ENCODE data around the gene ITGBL1. TPM values are rescaled to one million over a fixed set of nuclear protein-coding genes. Genes with fewer than 3 reads are reported as not detected.

The ITGBL1 gene
- polyA plus RNA-seq, 3 donors = not detected

- Mint-ChIP-seq H3K4me1 (no peaks in the 10 kb centered on the region), H3K36me3 (no peaks in the 10 kb centered on the region)
- H3K79me2 ChIP-seq (ENCODE audit: insufficient read depth, low read length) = no peaks in the 10 kb centered on the region
Measured at GRCh38 chr13:101475536-101475935, 23.1 kb downstream of the ITGBL1 start.

GRCh38 chr13:101481421-101481820, 28.9 kb downstream of the ITGBL1 start:
- H3K4me1 ChIP-seq (ENCODE audit: control insufficient read depth in 1 of 2, insufficient read depth in 2 of 2, low read length in 2 of 2) = no peaks in the 10 kb centered on the region
- Mint-ChIP-seq H3K36me3 (no peaks in the 10 kb centered on the region), H3K27me3 (ENCODE audit: low read depth in 3 of 3) (peaks cover 0 to 3% (median 0%) of the 10 kb centered on the region in 3 donors), H3K27ac (no peak overlapping the region), H3K4me3 (no peak overlapping the region), H3K4me1 (no peaks in the 10 kb centered on the region), H3K9me3 (no peaks in the 10 kb centered on the region)
- H2AFZ ChIP-seq (ENCODE audit: insufficient read depth, low read depth, low read length, poor library complexity, severe bottlenecking) = no peak overlapping the region
- H3K79me2 ChIP-seq (ENCODE audit: insufficient read depth, low read length) = no peaks in the 10 kb centered on the region
- H3K9me3 ChIP-seq (replicated peaks in 1 of 2; ENCODE audit: control insufficient read depth in 1 of 2, insufficient read depth in 1 of 2, low read length in 2 of 2) = no peaks in the 10 kb centered on the region
- no peaks in the 10 kb centered on the region for H3K27me3 ChIP-seq (ENCODE audit: control insufficient read depth in 2 of 2, insufficient read depth in 2 of 2, low read length in 2 of 2)
- intact Hi-C loops (cut with micrococcal nuclease) = no loop called here
- H3K27ac ChIP-seq (ENCODE audit: low read depth in 1 of 2, low read length in 2 of 2) = no peak overlapping the region
- no peak for DNase-seq
- H3K4me2 ChIP-seq (replicated peaks; ENCODE audit: extremely low read depth, low read length, poor library complexity, severe bottlenecking) = no peak overlapping the region
- WGBS (ENCODE audit: insufficient coverage) = no CpG with 5 or more reads among the region's 1 CpG
- H4K20me1 ChIP-seq (ENCODE audit: insufficient read depth, low read length) = no peaks in the 10 kb centered on the region
- H3K9ac ChIP-seq (ENCODE audit: insufficient read depth, low read length, poor library complexity, severe bottlenecking) = no peak overlapping the region
- H3K36me3 ChIP-seq (replicated peaks in 1 of 2; ENCODE audit: control insufficient read depth in 1 of 2, insufficient read depth in 2 of 2, low read length in 2 of 2) = no peaks in the 10 kb centered on the region
- TF ChIP-seq CTCF (IDR thresholded peaks at IDR 0.05) = no peak
- H3K4me3 ChIP-seq (replicated peaks in 1 of 3; ENCODE audit: low read depth in 2 of 3, low read length in 3 of 3) = no peak overlapping the region

More at GRCh38 chr13:101475536-101475935, 23.1 kb downstream of the ITGBL1 start:
- intact Hi-C loops (cut with micrococcal nuclease) = no loop called here
- Histone ChIP-seq H3K36me3 (replicated peaks in 1 of 2; ENCODE audit: control insufficient read depth in 1 of 2, insufficient read depth in 2 of 2, low read length in 2 of 2) (no peaks in the 10 kb centered on the region), H3K27ac (ENCODE audit: low read depth in 1 of 2, low read length in 2 of 2) (no peak overlapping the region), H3K4me2 (replicated peaks; ENCODE audit: extremely low read depth, low read length, poor library complexity, severe bottlenecking) (no peak overlapping the region), H2AFZ (ENCODE audit: insufficient read depth, low read depth, low read length, poor library complexity, severe bottlenecking) (no peak overlapping the region), H3K4me3 (replicated peaks in 1 of 3; ENCODE audit: low read depth in 2 of 3, low read length in 3 of 3) (no peak overlapping the region), H3K27me3 (ENCODE audit: control insufficient read depth in 2 of 2, insufficient read depth in 2 of 2, low read length in 2 of 2) (no peaks in the 10 kb centered on the region), H3K9me3 (replicated peaks in 1 of 2; ENCODE audit: control insufficient read depth in 1 of 2, insufficient read depth in 1 of 2, low read length in 2 of 2) (peaks cover 0 to 2% of the 10 kb centered on the region in 2 donors), H3K9ac (ENCODE audit: insufficient read depth, low read length, poor library complexity, severe bottlenecking) (no peak overlapping the region), H3K4me1 (ENCODE audit: control insufficient read depth in 1 of 2, insufficient read depth in 2 of 2, low read length in 2 of 2) (no peaks in the 10 kb centered on the region), H4K20me1 (ENCODE audit: insufficient read depth, low read length) (no peaks in the 10 kb centered on the region)
- Mint-ChIP-seq H3K27ac (no peak overlapping the region), H3K27me3 (ENCODE audit: low read depth in 3 of 3) (no peaks in the 10 kb centered on the region), H3K9me3 (peaks cover 0 to 2% (median 0%) of the 10 kb centered on the region in 7 donors), H3K4me3 (no peak overlapping the region)
- no peak for TF ChIP-seq CTCF (IDR thresholded peaks at IDR 0.05)
- no peak for DNase-seq

Data from CD14-positive monocyte (primary cell).